ENCODE results near the gene SMIM3.

DNA sequence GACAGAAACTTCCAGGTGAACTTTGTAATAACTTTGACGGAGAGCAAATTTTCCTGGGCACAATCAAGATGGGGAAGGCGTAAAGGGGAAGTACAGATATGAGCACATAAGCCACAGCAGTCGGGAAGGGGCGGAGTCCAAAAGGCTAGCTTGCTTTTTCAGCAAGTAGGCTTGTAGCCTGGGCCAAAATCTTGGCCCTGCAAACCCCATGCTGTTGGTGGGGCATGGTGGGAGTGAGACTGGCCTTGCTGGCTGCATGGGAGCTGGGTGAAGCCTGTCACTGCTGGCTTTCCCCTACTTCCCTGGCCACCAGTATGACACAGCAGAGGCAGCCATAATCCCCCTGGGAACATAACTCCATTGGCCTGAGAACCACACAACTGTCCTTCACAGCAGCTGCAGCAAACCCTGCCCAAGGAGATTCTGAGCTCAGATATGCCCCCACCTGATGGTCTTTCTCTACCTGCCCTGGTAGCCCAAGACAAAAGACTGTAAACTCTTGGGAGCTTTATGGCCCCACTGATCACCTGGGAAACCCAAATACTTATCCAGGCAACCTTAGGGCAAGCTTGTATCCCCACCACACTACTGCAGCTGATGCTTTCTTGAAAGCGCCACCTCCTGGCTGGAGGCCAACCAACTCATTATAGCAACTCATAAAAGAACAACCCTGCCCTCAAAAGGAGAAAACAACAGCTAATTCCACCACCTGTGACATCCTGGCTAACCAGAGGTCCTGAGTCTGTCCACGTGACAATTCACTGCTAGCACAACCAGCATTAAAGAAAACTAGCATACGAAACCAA, 43.8 kb upstream of the SMIM3 start:
- TF ChIP-seq, protein P1, sequence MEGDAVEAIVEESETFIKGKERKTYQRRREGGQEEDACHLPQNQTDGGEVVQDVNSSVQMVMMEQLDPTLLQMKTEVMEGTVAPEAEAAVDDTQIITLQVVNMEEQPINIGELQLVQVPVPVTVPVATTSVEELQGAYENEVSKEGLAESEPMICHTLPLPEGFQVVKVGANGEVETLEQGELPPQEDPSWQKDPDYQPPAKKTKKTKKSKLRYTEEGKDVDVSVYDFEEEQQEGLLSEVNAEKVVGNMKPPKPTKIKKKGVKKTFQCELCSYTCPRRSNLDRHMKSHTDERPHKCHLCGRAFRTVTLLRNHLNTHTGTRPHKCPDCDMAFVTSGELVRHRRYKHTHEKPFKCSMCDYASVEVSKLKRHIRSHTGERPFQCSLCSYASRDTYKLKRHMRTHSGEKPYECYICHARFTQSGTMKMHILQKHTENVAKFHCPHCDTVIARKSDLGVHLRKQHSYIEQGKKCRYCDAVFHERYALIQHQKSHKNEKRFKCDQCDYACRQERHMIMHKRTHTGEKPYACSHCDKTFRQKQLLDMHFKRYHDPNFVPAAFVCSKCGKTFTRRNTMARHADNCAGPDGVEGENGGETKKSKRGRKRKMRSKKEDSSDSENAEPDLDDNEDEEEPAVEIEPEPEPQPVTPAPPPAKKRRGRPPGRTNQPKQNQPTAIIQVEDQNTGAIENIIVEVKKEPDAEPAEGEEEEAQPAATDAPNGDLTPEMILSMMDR (IDR thresholded peaks at IDR 0.05; ENCODE audit: poor library complexity): no peak
- TF ChIP-seq EZH2phosphoT487 (IDR thresholded peaks at IDR 0.05; ENCODE audit: low read depth, severe bottlenecking, unreplicated experiment): no peak

All from hepatocyte (in vitro differentiated cells).